HG02610 (cell line): ENCODE results near the gene DCUN1D2.

Source experiments
- ATAC-seq: cut with Tn5 transposase; IDR thresholded peaks from one replicate; pipeline ENCODE4 v1.9.1; 2021; ENCODE audit warnings: mild to moderate bottlenecking, moderate library complexity; ENCODE audit not compliant: unreplicated experiment

Gene DCUN1D2

DNA sequence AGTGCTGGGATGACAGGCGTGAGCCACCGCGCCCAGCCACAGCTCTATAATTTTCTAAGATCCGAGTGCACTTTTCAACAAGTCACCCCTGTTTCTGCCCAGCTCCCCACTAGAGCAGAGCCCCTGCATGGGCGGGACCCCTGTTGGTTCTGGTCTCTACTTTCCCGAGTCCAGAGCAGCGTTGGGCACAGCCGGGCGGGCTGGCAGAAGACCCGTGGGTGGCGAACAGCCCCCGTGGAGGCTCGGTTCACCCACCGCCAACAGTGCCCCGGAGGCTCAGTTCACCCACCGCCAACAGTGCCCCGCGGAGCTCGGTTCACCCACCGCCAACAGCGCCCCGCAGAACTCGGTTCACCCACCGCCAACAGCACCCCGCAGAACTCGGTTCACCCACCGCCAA, 78.1 kb downstream of the DCUN1D2 start:
- no peak for ATAC-seq

DNA sequence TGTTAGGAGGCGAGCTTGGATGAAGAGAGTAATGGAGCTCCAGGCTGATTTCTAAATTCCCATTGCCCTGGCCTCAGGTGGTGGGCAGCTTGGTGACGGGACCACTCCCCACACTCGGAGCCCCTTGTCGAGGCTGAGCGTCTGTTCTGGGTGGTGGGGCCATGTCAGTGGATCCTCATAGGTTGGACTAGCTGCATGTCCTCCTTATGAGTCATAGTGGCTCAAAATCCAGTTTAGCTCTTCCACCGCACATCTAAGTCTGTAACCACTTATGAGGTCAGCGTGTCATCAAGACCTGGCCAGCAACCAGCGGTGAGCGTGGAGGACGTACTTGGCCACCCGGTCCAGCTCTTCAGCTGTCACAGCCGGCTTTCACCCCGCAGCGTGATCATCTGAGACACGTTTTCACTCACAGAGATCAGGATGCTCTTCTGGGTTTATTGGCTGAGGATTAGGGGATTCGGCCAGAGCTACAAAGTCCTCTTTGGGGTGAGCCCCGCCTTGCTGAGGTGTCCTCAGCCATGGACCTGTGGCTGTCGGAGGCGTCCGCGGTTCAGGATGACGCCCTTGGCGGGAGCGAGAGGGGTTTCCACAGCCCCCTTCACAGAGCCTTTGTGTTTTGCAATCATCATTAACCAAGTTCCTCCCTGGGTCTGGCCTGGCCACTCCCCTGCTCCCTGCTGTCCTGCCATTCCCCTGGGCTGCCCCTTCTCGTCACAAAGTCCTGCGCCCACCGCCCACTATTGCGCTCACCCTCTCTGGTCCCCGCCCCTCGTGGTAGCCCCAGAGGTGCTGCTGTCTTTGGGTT, 79.1 kb downstream of the DCUN1D2 start:
- ATAC-seq: no peak

DNA sequence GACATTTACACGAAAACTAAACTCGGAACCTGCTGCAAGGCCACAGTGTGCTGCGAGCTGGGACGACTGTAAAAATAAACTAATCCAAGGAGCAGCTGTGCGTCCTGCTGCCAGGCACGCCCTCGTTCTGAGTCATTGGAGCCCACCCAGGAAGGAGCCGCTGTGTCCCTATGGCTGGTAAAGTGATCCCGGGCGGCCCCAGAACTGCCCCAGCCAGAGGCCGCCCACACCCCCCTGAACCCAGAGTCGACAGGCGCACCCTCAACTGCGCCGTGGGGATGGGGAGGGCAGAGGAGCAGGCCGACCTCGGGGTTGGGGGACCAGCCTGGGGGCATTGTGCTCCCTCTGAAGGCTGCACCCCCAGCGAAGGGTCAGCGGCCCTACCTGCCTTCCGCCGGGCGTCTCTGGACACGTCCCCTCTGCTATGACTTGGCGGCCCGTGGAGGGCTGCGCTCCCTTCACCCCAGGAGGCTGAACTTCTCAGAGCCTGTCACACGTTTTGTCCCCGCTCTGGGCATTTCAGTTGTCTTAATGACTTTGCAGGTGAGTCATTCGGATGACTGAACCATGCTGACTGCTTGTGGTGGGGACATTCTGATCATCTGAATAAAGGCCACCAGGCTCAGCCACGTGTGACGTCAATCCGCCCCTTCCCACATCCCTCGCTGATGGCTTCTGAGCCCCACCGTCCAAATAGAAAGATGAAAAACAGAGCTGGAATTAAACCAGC, 79.9 kb downstream of the DCUN1D2 start:
- ATAC-seq: no peak

DNA sequence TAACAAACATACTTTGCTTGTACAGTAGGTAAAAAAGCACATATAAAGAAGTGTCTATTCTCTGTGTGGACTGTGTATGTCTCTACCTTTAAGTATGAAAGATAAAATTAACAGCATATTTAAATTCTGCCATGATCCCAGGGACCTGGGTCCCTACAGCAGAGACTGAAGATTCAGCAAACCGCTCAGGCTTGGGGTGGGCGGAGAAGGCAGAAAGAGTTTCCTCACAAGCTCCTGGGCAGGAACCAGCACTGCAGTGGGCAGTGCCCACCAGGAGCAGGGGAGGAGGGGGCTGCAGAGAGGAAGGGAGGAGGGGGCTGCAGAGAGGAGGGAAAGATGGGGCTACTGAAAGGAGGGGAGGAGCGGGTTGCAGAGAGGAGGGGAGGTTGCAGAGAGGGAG, 81.9 kb downstream of the DCUN1D2 start:
- no peak for ATAC-seq

DNA sequence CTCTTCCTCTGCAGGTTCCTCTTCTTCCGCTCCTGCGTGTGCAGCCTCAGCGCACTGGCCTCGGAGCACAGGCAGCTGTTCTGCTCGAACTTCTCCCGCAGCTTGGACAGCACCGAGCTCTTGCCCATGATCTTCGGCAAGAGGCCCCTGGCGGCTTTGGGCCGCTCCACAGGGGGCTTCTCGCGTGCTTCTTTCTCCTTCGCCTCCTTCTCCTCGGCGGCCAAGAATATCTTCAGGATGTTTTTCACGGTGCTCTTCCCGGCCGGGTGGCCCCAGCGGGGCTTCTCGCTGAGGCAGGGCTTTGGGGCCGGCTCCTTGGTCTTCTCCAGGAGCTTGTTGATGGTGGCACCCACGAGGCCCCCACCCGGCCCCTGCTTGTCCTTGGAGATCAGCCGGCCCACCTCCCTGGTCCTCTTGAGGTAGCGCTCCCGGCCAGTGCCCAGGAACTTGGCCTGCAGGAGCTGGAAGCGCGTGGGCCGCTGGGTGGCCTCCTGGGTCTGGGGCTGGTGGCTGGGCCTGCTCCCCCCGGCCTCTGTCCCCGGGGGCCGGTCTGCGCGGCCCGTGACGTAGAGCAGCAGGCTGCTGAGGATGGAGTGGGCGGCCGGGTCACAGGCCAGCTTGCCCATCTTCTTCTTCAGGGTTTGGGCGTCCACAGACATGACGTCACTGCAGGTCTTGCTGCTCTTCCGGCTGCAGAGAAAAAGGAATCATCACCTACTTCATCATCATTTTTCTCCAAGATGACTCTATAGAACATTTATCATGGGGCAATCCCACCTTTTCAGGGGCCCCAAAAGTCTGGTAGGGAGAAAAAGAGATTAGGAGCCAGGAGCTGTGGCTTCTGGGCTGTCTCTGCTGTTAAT, 82.7 kb downstream of the DCUN1D2 start:
- no peak for ATAC-seq

DNA sequence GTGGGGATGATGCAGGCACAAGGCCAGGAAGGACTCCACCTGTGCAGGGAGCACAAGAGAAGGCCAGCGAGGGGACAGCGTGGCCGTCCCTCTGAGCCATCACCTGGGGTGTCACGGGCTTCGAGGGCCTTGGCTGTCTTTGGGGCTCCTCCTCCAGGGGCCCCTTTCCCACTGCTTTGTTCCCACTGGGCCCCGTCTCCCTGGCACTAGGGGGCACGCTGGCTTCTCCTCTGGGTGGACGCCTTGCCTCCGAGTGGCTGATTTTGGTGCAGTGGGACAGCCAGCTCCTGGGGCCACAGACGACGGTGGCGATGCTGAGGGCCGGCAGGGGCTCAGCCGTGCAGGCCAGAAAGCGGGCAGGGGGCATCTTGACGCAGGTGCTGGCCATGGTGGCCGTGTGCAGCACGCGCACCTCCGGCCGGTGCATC, 83.4 kb downstream of the DCUN1D2 start:
- ATAC-seq: no peak

DNA sequence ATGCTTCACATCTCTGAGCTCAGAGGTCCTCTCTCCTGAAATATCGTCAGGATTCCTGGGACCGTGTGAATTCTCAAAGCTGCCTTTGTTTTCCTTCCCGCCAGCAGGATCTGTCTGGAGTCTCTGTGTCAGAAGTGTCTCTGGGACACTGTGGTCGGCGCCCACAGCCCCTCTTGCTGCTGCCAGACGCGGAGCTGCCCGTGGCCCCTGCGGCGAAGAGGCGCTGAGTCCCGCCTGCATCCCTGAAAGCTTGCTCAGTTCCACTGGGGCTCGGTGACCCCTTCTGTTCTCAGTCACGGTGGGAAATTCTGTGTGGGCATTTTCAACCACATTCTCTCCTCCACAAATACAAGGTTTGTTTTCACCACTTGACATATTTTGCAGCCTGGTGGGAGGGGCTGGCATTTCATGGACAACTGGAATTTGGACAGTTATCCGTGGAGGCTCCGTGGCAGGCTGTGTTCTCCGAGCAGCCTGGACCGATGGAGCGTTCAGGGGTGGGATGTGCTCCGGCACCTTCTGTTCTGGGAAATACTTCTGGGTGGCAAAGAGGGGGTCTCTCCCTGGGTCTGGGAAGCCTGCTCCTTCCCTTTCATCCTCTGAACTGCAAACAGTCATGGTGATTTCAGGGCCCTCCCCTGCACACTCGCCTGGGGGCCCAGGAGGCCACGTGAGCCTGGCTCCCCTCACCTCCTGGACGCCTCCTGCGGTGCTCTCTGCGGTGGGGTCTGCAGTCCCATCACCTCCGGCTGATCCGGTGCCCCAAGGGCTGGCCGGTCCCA, 84.0 kb downstream of the DCUN1D2 start:
- no peak for ATAC-seq
